GM12891 (cell line): ENCODE measurements around the gene FBXL4.

Source experiments
- POLR2A ChIP-seq: IDR thresholded peaks from 2 replicates; pipeline ENCODE4 v1.6.1; 2011; ENCODE audit warnings: low read depth, low read length, control low read depth
- SPI1 ChIP-seq: IDR thresholded peaks from 2 replicates; pipeline ENCODE4 v1.6.1; 2011; ENCODE audit warnings: low read depth, low read length, control low read depth

DNA sequence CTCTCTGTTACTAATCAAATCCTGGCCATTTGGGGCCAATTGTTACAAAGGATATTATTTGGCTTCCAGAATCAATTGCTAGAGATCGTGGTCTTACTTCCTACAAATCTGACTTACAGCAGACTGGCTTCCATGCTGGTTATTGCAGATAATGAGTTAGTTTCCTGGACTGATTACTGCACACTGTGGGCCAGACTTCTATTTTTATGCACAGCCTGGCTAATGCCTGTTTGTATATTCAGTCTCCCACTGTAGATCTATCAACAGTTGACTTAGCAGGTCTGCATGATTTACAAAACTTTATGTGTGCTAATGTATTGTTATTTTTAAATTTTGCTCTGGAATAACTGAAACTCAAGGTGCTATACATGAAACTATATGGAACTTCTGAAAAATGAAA, 25.8 kb upstream of the FBXL4 start:
- TF ChIP-seq POLR2A (no peak), SPI1 (no peak)
